Measurements from ENCODE around the gene SRGAP3. TPM values are rescaled to one million over a fixed set of nuclear protein-coding genes. Genes with fewer than 3 reads are reported as not detected.

SRGAP3 gene
- total and polyA plus RNA-seq, 10 of the 15 experiments (the other 5 are each of a cell fraction or from before 2014, with no cell fraction given): 0.32 to 1.7 (median 0.99) TPM

DNA sequence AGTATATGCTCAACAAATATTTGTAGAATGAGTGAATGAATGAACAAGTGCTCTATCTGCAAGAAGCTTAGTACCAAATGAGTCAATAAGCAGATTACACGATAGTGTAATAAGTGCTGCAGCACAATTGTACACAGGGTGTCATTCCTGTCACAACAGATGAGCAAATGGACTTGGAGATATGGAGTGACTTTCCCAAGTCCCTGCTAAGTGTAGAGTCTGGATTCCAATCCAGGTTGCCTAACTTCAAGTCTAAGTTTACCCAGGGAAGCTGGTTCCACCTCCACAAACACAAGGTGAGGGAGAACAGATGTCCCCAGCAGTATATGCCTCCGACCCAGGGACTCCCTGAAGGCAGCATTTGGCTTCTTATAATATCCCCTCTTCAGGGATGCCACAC, 208.4 kb downstream of the SRGAP3 start:
- ChIA-PET CTCF (no interaction called here), SMC1A (ENCODE audit: uncharacterized antibody, unreplicated experiment) (interaction anchor here (1.1 to 1.5 kb wide), 2 partner anchors 21 to 25 kb away, joined by 3 to 4 read pairs; no protein-coding TSS in a partner anchor), POLR2A (no interaction called here), RAD21 (ENCODE audit: unreplicated experiment) (no interaction called here)
- DNase-seq (ENCODE audit: low read depth, low spot score) (no peak), FAIRE-seq (no peak), ATAC-seq (no peak)
- TF ChIP-seq, protein P1, sequence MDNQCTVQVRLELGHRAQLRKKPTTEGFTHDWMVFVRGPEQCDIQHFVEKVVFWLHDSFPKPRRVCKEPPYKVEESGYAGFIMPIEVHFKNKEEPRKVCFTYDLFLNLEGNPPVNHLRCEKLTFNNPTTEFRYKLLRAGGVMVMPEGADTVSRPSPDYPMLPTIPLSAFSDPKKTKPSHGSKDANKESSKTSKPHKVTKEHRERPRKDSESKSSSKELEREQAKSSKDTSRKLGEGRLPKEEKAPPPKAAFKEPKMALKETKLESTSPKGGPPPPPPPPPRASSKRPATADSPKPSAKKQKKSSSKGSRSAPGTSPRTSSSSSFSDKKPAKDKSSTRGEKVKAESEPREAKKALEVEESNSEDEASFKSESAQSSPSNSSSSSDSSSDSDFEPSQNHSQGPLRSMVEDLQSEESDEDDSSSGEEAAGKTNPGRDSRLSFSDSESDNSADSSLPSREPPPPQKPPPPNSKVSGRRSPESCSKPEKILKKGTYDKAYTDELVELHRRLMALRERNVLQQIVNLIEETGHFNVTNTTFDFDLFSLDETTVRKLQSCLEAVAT (IDR thresholded peaks at IDR 0.05): no peak
- TF ChIP-seq EP300 (IDR thresholded peaks at IDR 0.05; ENCODE audit: borderline replicate concordance in 1 of 2, control insufficient read depth in 1 of 2, low read depth in 2 of 2, low read length in 2 of 2) (no peak), DPF2 (IDR thresholded peaks at IDR 0.05) (no peak), RBBP5 (conservative IDR thresholded peaks at IDR 0.05) (no peak), RAD51 (IDR thresholded peaks at IDR 0.05) (no peak), KDM1A (IDR thresholded peaks at IDR 0.05; ENCODE audit: borderline replicate concordance) (no peak), ZNF384 (IDR thresholded peaks at IDR 0.05; ENCODE audit: borderline replicate concordance, low read depth, low read length) (no peak), WRNIP1 (IDR thresholded peaks at IDR 0.05; ENCODE audit: borderline replicate concordance, low read depth, low read length) (no peak), MYC (IDR thresholded peaks at IDR 0.05; ENCODE audit: insufficient read depth, insufficient read length, insufficient replicate concordance, low read length, severe bottlenecking) (no peak), RELA (IDR thresholded peaks at IDR 0.05; ENCODE audit: borderline replicate concordance, partially characterized antibody) (no peak), ZZZ3 (IDR thresholded peaks at IDR 0.05; ENCODE audit: control insufficient read depth, insufficient read length, low read depth) (no peak)
- TF ChIP-seq, protein P2, sequence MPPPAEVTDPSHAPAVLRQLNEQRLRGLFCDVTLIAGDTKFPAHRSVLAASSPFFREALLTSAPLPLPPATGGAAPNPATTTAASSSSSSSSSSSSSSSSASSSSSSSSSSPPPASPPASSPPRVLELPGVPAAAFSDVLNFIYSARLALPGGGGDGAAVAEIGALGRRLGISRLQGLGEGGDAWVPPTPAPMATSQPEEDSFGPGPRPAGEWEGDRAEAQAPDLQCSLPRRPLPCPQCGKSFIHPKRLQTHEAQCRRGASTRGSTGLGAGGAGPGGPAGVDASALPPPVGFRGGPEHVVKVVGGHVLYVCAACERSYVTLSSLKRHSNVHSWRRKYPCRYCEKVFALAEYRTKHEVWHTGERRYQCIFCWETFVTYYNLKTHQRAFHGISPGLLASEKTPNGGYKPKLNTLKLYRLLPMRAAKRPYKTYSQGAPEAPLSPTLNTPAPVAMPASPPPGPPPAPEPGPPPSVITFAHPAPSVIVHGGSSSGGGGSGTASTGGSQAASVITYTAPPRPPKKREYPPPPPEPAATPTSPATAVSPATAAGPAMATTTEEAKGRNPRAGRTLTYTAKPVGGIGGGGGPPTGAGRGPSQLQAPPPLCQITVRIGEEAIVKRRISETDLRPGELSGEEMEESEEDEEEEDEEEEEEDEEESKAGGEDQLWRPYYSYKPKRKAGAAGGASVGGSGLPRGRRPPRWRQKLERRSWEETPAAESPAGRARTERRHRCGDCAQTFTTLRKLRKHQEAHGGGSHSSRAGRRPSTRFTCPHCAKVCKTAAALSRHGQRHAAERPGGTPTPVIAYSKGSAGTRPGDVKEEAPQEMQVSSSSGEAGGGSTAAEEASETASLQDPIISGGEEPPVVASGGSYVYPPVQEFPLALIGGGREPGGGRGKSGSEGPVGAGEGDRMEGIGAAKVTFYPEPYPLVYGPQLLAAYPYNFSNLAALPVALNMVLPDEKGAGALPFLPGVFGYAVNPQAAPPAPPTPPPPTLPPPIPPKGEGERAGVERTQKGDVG (CRISPR knock-in tag; IDR thresholded peaks at IDR 0.05): no peak
- TF ChIP-seq, protein P3, sequence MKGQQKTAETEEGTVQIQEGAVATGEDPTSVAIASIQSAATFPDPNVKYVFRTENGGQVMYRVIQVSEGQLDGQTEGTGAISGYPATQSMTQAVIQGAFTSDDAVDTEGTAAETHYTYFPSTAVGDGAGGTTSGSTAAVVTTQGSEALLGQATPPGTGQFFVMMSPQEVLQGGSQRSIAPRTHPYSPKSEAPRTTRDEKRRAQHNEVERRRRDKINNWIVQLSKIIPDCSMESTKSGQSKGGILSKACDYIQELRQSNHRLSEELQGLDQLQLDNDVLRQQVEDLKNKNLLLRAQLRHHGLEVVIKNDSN (IDR thresholded peaks at IDR 0.05; ENCODE audit: borderline replicate concordance, extremely low read length, insufficient read depth, low read depth, low read length): no peak
- TF ChIP-seq, protein P4, sequence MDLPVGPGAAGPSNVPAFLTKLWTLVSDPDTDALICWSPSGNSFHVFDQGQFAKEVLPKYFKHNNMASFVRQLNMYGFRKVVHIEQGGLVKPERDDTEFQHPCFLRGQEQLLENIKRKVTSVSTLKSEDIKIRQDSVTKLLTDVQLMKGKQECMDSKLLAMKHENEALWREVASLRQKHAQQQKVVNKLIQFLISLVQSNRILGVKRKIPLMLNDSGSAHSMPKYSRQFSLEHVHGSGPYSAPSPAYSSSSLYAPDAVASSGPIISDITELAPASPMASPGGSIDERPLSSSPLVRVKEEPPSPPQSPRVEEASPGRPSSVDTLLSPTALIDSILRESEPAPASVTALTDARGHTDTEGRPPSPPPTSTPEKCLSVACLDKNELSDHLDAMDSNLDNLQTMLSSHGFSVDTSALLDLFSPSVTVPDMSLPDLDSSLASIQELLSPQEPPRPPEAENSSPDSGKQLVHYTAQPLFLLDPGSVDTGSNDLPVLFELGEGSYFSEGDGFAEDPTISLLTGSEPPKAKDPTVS (IDR thresholded peaks at IDR 0.05; ENCODE audit: low read depth, low read length): no peak
- TF ChIP-seq, protein P5, sequence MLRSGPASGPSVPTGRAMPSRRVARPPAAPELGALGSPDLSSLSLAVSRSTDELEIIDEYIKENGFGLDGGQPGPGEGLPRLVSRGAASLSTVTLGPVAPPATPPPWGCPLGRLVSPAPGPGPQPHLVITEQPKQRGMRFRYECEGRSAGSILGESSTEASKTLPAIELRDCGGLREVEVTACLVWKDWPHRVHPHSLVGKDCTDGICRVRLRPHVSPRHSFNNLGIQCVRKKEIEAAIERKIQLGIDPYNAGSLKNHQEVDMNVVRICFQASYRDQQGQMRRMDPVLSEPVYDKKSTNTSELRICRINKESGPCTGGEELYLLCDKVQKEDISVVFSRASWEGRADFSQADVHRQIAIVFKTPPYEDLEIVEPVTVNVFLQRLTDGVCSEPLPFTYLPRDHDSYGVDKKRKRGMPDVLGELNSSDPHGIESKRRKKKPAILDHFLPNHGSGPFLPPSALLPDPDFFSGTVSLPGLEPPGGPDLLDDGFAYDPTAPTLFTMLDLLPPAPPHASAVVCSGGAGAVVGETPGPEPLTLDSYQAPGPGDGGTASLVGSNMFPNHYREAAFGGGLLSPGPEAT (IDR thresholded peaks at IDR 0.05; ENCODE audit: low read depth): no peak
- no peak overlapping the region for H3K9ac ChIP-seq (ENCODE audit: control insufficient read depth, insufficient read depth, low read length)
- H2AFZ ChIP-seq (ENCODE audit: control insufficient read depth, low read depth, low read length): no peak overlapping the region
- no peak overlapping the region for H3K4me3 ChIP-seq
- H3K27me3 ChIP-seq (replicated peaks in 1 of 2; ENCODE audit: control insufficient read depth in 2 of 2, insufficient read depth in 2 of 2, low read length in 1 of 2): no peaks in the 10 kb centered on the region; a peak in 1 of 4 replicates
- no peaks in the 10 kb centered on the region for H4K20me1 ChIP-seq (ENCODE audit: control insufficient read depth, insufficient read depth)
- H3K36me3 ChIP-seq (ENCODE audit: control insufficient read depth in 2 of 2, insufficient read depth in 2 of 2, low read length in 1 of 2): no peaks in the 10 kb centered on the region
- WGBS (ENCODE audit: insufficient coverage, insufficient replicate concordance, low lambda C conversion rate, missing lambda C conversion rate): 5% methylated on average over 2 of the region's 2 CpGs
- H3K27ac ChIP-seq (ENCODE audit: control insufficient read depth, insufficient read depth): no peak overlapping the region
- intact Hi-C loops (cut with micrococcal nuclease; ENCODE audit: unreplicated experiment): no loop called here
- no peaks in the 10 kb centered on the region; the same call in 1 of the 2 replicates for H3K4me1 ChIP-seq (ENCODE audit: control insufficient read depth, insufficient read depth, low read length)
- no peaks in the 10 kb centered on the region; the same call in 2 of the 3 replicates for H3K9me3 ChIP-seq (replicated peaks; ENCODE audit: control insufficient read depth, insufficient read depth, low read length)
- H3K79me2 ChIP-seq (ENCODE audit: control insufficient read depth, insufficient read depth, low read length): no peaks in the 10 kb centered on the region
- no TSS peak for BruUV-seq (replicated peaks)
- in situ Hi-C loops (cut with MboI): no loop called here
- H3K4me2 ChIP-seq (ENCODE audit: control insufficient read depth, insufficient read depth): no peak overlapping the region
